Mesenchymal stem cell (in vitro differentiated cells and primary cell): ENCODE data around the gene COL4A1.
A peak's percentile ranks its signal among the peaks of the same experiment; 100 is the strongest.

Source experiments
- DNase-seq: peaks from one replicate; pipeline ENCODE4 v3.0.0-alpha.2; 2013
- H2AFZ ChIP-seq: one replicate; pipeline ENCODE4 v1.6.1; 2013; ENCODE audit warnings: low read depth, mild to moderate bottlenecking, control low read depth, inconsistent platforms, low read length, moderate library complexity
- H2AK5ac ChIP-seq: 2 replicates; pipeline ENCODE4 v1.6.1; 2013; ENCODE audit warnings: low read length, moderate library complexity, mild to moderate bottlenecking, inconsistent platforms; ENCODE audit not compliant: severe bottlenecking
- H2BK120ac ChIP-seq: one replicate; pipeline ENCODE4 v1.6.1; 2013; ENCODE audit warnings: low read depth, mild to moderate bottlenecking, inconsistent platforms, low read length, moderate library complexity
- H2BK12ac ChIP-seq, 2 experiments: one replicate each; pipeline ENCODE4 v1.6.1; 2013; ENCODE audit warnings: inconsistent platforms in 2 of 2, low read length in 2 of 2, mild to moderate bottlenecking in 2 of 2, moderate library complexity in 2 of 2, control low read depth in 1 of 2
- H2BK15ac ChIP-seq: one replicate; pipeline ENCODE4 v1.6.1; 2013; ENCODE audit warnings: mild to moderate bottlenecking, low read depth, inconsistent platforms; ENCODE audit not compliant: poor library complexity, severe bottlenecking
- H2BK5ac ChIP-seq: 2 replicates; pipeline ENCODE4 v1.6.1; 2013; ENCODE audit warnings: low read depth, mild to moderate bottlenecking, low read length, control low read depth, inconsistent platforms; ENCODE audit not compliant: poor library complexity, severe bottlenecking
- H3K14ac ChIP-seq, 2 experiments: one replicate each; pipeline ENCODE4 v1.6.1; 2013; ENCODE audit warnings: inconsistent platforms in 2 of 2, low read length in 2 of 2, control low read depth in 1 of 2, mild to moderate bottlenecking in 1 of 2, moderate library complexity in 1 of 2
- H3K18ac ChIP-seq, 2 experiments: one replicate each; pipeline ENCODE4 v1.6.1; 2013; ENCODE audit warnings: inconsistent platforms in 2 of 2, low read length in 2 of 2, control low read depth in 1 of 2, low read depth in 1 of 2, mild to moderate bottlenecking in 1 of 2
- H3K23ac ChIP-seq, 2 experiments: one replicate each; pipeline ENCODE4 v1.6.1; 2013; ENCODE audit warnings: inconsistent platforms in 2 of 2, low read length in 2 of 2, mild to moderate bottlenecking in 2 of 2, moderate library complexity in 2 of 2, control low read depth in 1 of 2
- H3K27ac ChIP-seq: 2 replicates; pipeline ENCODE4 v1.5.1; 2013; ENCODE audit warnings: mild to moderate bottlenecking, moderate library complexity, low read length, control low read depth, inconsistent platforms; ENCODE audit not compliant: poor library complexity, severe bottlenecking
- H3K27me3 ChIP-seq, 2 experiments: 2 replicates each; pipeline versions ENCODE4 v1.6.1 to v1.7.0; 2013; ENCODE audit warnings: low read length in 2 of 2, mild to moderate bottlenecking in 2 of 2, moderate library complexity in 2 of 2, control low read depth in 1 of 2, inconsistent platforms in 1 of 2; ENCODE audit not compliant: control insufficient read depth in 1 of 2, insufficient read depth in 1 of 2
- H3K36me3 ChIP-seq, 2 experiments: 2 replicates each; pipeline versions ENCODE4 v1.6.1 to v1.7.0; 2013; ENCODE audit warnings: low read length in 2 of 2, control low read depth in 1 of 2, inconsistent platforms in 1 of 2, low read depth in 1 of 2, mild to moderate bottlenecking in 1 of 2; ENCODE audit not compliant: insufficient read depth in 2 of 2, control insufficient read depth in 1 of 2
- H3K4ac ChIP-seq, 2 experiments: one replicate each; pipeline ENCODE4 v1.6.1; 2013; ENCODE audit warnings: inconsistent platforms in 2 of 2, low read length in 2 of 2, mild to moderate bottlenecking in 2 of 2, moderate library complexity in 2 of 2, control low read depth in 1 of 2, low read depth in 1 of 2
- H3K4me1 ChIP-seq: 2 replicates; pipeline ENCODE4 v1.6.1; 2013; ENCODE audit warnings: low read depth, low read length, control low read depth; ENCODE audit not compliant: control insufficient read depth, insufficient read depth
- H3K4me2 ChIP-seq: 2 replicates; pipeline ENCODE4 v1.6.1; 2013; ENCODE audit warnings: low read length, mild to moderate bottlenecking, inconsistent platforms; ENCODE audit not compliant: poor library complexity, severe bottlenecking
- H3K4me3 ChIP-seq, 2 experiments: 2 replicates each; pipeline versions ENCODE4 v1.5.1 to v1.7.0; 2013; ENCODE audit warnings: low read length in 2 of 2, mild to moderate bottlenecking in 2 of 2, control low read depth in 1 of 2, low read depth in 1 of 2; ENCODE audit not compliant: insufficient read depth in 1 of 2
- H3K79me1 ChIP-seq: replicated peaks from 2 replicates; pipeline ENCODE4 v1.6.1; 2013; ENCODE audit warnings: mild to moderate bottlenecking, control low read depth, low read length, inconsistent platforms; ENCODE audit not compliant: poor library complexity, severe bottlenecking
- H3K9ac ChIP-seq: 2 replicates; pipeline ENCODE4 v1.7.0; 2013; ENCODE audit warnings: mild to moderate bottlenecking, low read length, moderate library complexity
- H3K9me3 ChIP-seq: 2 replicates; pipeline ENCODE4 v1.7.0; 2013; ENCODE audit warnings: mild to moderate bottlenecking, low read length; ENCODE audit not compliant: control insufficient read depth
- H4K8ac ChIP-seq: one replicate; pipeline ENCODE4 v1.6.1; 2013; ENCODE audit warnings: inconsistent platforms, mild to moderate bottlenecking, low read length, moderate library complexity
- H4K91ac ChIP-seq: one replicate; pipeline ENCODE4 v1.6.1; 2013; ENCODE audit warnings: mild to moderate bottlenecking, low read length, inconsistent platforms
- WGBS: methylation state at CpG from one replicate; pipeline ENCODE4 v1.1.7; 2013; ENCODE audit warnings: mixed read lengths; 5-methylcytosine and 5-hydroxymethylcytosine counted together

The COL4A1 gene

GRCh38 chr13:110173247-110173818 lies 133.6 kb downstream of the COL4A1 start:
- H3K23ac ChIP-seq = no peak overlapping the region
- no peak overlapping the region for H3K18ac ChIP-seq
- no peak overlapping the region for H2BK120ac ChIP-seq
- H3K4me2 ChIP-seq = no peak overlapping the region
- H3K27me3 ChIP-seq = no peaks in the 10 kb centered on the region
- H3K9ac ChIP-seq = no peak overlapping the region
- H3K79me1 ChIP-seq = peaks cover 17% of the 10 kb centered on the region
- peaks cover 7% of the 10 kb centered on the region for H3K9me3 ChIP-seq
- no peak overlapping the region for H3K27ac ChIP-seq
- no peak overlapping the region for H4K8ac ChIP-seq
- H3K4me1 ChIP-seq = peaks cover 7% of the 10 kb centered on the region
- no peak overlapping the region for H3K14ac ChIP-seq
- H2BK12ac ChIP-seq = no peak overlapping the region
- no peak overlapping the region for H2AK5ac ChIP-seq
- H3K4me3 ChIP-seq = no peak overlapping the region
- no peak overlapping the region for H2BK5ac ChIP-seq
- H2BK15ac ChIP-seq = no peak overlapping the region
- peak; percentile 73 for DNase-seq
- no peak overlapping the region for H2AFZ ChIP-seq
- H3K36me3 ChIP-seq = peaks cover 82 to 94% of the 10 kb centered on the region in 2 experiments
- no peak overlapping the region for H3K4ac ChIP-seq
- no peak overlapping the region for H4K91ac ChIP-seq

- Histone ChIP-seq H3K9ac (no peak overlapping the region), H4K91ac (no peak overlapping the region), H2BK15ac (no peak overlapping the region), H3K4ac (no peak overlapping the region), H3K9me3 (peaks cover 7% of the 10 kb centered on the region), H2AFZ (no peak overlapping the region), H3K36me3 (peaks cover 73 to 87% of the 10 kb centered on the region in 2 experiments), H2BK5ac (no peak overlapping the region), H3K14ac (no peak overlapping the region), H3K4me3 (no peak overlapping the region), H3K4me1 (peaks cover 7% of the 10 kb centered on the region), H2AK5ac (no peak overlapping the region), H3K23ac (no peak overlapping the region), H2BK120ac (no peak overlapping the region), H3K27me3 (no peaks in the 10 kb centered on the region), H3K4me2 (no peak overlapping the region), H3K79me1 (peaks cover 14% of the 10 kb centered on the region), H3K18ac (no peak overlapping the region), H4K8ac (no peak overlapping the region), H3K27ac (no peak overlapping the region), H2BK12ac (no peak overlapping the region)
- DNase-seq = no peak
- WGBS = 93% methylated on average over 9 of the region's 9 CpGs
Observed at GRCh38 chr13:110170882-110171281, 136.1 kb downstream of the COL4A1 start.

GRCh38 chr13:110170020-110170790 lies 136.8 kb downstream of the COL4A1 start:
- Histone ChIP-seq H3K9ac (no peak overlapping the region), H3K4ac (no peak overlapping the region), H3K79me1 (peaks cover 11% of the 10 kb centered on the region), H2BK120ac (no peak overlapping the region), H3K4me1 (peaks cover 7% of the 10 kb centered on the region), H3K27ac (no peak overlapping the region), H2AFZ (no peak overlapping the region), H2BK12ac (no peak overlapping the region), H4K91ac (no peak overlapping the region), H3K23ac (no peak overlapping the region), H3K36me3 (peaks cover 72 to 87% of the 10 kb centered on the region in 2 experiments), H3K4me2 (no peak overlapping the region), H4K8ac (no peak overlapping the region), H3K18ac (no peak overlapping the region), H3K4me3 (no peak overlapping the region), H2AK5ac (no peak overlapping the region), H3K27me3 (no peaks in the 10 kb centered on the region), H3K9me3 (peaks cover 7% of the 10 kb centered on the region), H3K14ac (no peak overlapping the region), H2BK5ac (no peak overlapping the region), H2BK15ac (no peak overlapping the region)
- no peak for DNase-seq
- WGBS = 95% methylated on average over 20 of the region's 20 CpGs

GRCh38 chr13:110168999-110169933 lies 137.7 kb downstream of the COL4A1 start:
- no peak overlapping the region for H3K14ac ChIP-seq
- no peak overlapping the region for H4K91ac ChIP-seq
- no peak overlapping the region for H2AK5ac ChIP-seq
- H2AFZ ChIP-seq = no peak overlapping the region
- no peak overlapping the region for H3K4me2 ChIP-seq
- H3K23ac ChIP-seq = no peak overlapping the region
- H2BK15ac ChIP-seq = no peak overlapping the region
- no peak overlapping the region for H3K4me3 ChIP-seq
- peaks cover 7% of the 10 kb centered on the region for H3K9me3 ChIP-seq
- 93% methylated on average over 3 of the region's 4 CpGs for WGBS
- peaks cover 9% of the 10 kb centered on the region for H3K79me1 ChIP-seq
- H3K27ac ChIP-seq = peak overlapping the region; percentile 14
- H3K4me1 ChIP-seq = peaks cover 5% of the 10 kb centered on the region
- no peak overlapping the region for H3K18ac ChIP-seq
- H2BK12ac ChIP-seq = no peak overlapping the region
- no peaks in the 10 kb centered on the region for H3K27me3 ChIP-seq
- no peak for DNase-seq
- H4K8ac ChIP-seq = no peak overlapping the region
- no peak overlapping the region for H2BK5ac ChIP-seq
- H3K4ac ChIP-seq = no peak overlapping the region
- H3K9ac ChIP-seq = no peak overlapping the region
- no peak overlapping the region for H2BK120ac ChIP-seq
- peaks cover 72 to 87% of the 10 kb centered on the region in 2 experiments for H3K36me3 ChIP-seq
